CD4-positive, alpha-beta T cell treated with Interleukin-10 for 1 hour (primary cell): ENCODE data around the gene TFE3.
A peak's percentile ranks its signal among the peaks of the same experiment; 100 is the strongest.

ENCODE experiments used
- DNase-seq: peaks from one replicate; pipeline ENCODE4 v3.0.0-alpha.2; 2020

The TFE3 gene, protein sequence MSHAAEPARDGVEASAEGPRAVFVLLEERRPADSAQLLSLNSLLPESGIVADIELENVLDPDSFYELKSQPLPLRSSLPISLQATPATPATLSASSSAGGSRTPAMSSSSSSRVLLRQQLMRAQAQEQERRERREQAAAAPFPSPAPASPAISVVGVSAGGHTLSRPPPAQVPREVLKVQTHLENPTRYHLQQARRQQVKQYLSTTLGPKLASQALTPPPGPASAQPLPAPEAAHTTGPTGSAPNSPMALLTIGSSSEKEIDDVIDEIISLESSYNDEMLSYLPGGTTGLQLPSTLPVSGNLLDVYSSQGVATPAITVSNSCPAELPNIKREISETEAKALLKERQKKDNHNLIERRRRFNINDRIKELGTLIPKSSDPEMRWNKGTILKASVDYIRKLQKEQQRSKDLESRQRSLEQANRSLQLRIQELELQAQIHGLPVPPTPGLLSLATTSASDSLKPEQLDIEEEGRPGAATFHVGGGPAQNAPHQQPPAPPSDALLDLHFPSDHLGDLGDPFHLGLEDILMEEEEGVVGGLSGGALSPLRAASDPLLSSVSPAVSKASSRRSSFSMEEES

DNA sequence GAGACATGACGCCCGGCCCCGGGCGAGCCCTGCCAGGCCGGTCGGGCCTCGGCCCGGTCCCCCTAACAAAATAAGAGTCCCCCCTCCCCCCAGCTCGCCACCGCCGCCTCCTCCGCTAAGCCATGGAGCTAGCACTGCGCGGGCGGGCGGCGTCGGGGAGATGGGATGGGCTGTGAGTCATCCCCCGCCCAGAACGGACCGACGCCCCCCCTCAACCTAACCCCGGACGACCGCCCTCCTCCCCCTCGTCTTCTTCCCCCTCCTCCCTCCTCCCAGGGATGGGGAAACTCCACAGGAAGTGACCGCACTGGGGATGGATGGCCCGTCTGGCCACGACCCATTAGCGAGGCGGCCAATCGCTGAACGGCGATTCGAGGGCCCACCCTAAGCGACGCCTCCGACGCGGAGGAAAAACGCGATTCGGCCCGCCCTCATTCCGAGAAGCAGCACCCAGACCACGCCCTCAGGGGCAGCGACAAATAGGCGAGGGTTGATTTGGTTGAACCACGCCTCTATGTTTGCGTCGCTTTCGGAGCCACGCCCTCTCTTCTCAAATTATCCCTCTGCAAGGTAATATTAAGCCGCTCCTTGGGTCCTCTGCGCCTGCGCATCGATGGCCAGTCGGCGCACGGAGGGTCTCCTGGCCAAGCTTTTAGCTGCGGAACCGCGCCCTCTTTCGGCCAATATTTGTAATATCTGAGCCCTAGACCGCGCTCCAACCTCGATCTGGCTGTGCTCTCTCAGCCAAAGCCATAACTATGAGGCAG is at the start of gene TFE3:
Gene TFE3, minus strand, starts transcription at position 138 of the 767 bp plus-strand sequence. Its CDS starts 131 bp downstream, at position 7.
- peak; percentile 98 for DNase-seq

DNA sequence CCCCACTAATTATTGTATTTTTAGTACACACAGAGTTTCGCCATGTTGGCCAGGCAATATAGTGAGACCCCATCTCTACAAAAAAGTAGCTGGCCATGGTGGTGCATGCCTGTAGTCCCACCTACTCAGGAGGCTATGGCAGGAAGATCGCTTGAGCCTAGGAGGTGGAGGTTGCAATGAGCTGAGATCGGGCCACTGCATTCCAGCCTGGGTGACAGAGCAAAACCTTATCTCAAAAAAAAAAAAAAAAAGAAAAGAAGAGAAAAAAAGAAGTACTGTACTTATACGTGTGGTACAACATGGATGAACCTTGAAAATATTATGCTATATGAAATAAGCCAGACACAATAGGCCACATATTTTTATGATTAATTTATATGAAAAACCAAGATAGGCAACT is 46.4 kb upstream of the TFE3 start:
- DNase-seq = no peak

DNA sequence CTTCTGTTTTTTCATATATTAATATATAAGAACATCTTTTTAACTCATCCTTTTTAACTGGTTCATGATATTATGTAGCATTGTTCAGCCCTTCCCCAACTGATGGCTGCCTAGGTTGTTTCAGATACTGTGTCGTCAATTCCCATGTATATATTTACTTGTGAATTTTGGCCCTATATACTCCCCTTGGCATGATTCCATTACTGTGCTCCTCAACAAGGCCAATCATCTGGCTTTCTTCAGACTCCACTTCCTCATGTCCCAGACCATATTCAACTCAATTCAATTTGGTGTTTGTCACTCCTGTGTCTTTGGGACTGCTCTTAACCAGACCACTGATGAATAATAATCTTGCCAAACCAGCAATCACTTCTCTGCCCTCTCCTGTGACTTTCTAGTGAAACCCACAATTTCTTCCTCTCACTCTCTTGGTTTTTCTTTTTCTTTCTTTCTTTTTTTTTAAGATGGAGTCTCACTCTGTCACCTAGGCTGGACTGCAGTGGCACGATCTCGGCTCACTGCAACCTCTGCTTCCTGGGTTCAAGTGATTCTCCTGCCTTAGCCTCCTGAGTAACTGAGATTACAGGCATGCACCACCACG is 39.2 kb upstream of the TFE3 start:
- DNase-seq = no peak

DNA sequence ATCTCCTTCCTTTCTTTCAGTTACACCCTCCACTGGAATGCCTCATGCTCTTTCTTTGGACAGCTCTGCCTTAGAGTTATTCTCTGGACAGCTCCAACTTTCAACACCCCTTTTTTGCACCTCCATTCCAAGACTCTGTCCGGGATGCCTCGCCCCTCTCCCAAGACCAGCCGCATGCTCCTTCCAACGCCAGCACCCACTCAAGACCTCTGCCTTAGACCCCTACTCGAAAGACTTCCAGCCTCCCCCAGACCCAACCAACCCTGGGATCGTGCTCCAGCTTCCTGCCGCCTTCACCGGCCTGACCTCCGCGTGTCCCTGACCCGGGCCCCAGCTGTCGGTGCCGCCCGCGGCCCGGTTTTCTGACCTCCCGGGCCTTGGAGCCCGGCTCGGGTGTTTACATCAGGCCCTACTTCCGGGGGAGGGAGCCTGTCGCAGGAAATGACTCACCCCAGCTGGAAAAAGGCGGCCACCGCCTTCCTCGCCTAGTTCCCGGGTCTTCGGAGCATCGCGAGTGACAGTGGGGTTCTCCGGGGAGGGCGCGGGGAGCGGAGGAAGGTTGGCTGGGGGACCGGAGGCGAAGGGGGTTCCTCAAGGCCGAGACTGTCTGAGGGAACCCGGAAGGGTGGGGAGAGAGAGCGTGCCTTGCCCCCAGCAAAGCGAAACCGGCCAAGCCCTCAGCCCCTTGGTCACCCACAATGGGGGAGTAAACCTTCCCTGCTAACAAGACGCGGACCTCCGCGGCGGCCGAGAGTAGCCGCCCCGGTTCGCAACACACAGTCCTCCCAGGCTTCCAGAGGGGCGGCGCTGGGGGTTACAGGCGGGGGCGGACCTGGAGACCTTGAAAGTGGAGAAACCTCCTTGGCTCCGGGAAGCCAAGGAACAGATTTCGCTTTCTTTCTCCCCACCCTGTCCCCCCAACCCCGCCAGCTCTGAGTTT is 36.6 kb upstream of the TFE3 start, which contains the start of gene WDR45:
Gene WDR45, minus strand, starts transcription at position 399 of the 940 bp plus-strand sequence. CDS start 1,792 bp downstream, outside the sequence.
- peak; percentile 78 for DNase-seq

DNA sequence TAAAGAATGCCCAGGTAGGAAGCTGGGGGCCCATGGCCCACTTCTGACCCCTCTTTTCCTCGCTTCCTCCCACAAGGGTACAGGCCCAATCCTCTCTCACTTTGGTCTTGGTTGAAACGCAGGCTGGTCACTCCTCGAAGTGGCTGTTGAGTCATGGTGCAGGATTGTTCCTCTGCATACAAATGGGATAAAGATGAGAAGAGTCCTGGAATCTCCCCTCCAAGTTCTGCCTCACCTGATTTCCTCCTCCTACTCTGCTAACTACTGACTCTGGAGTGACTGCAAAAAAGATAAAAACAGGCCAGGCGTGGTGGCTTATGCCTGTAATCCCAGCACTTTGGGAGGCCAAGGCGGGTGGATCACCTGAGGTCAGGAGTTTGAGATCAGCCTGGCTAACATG is 34.8 kb upstream of the TFE3 start:
- no peak for DNase-seq

DNA sequence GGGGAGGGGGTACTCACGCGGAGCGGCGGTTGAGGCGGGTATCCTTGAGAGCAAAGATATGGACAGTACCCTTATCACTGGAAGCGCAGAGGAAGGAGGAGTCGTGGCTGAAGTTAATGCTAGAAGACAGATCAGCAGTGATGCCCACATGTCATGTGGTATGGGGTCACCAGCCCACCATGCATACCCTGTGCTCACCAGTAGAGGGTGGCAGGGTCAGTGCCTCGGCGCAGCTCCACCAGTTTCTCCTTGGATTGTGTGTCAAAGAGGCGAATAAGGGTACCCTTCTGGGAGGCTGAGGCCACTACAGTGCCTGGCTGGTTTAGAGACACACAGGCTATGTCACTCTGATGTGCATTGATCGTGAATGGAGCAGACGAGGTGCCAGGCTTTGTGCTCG is 32.2 kb upstream of the TFE3 start:
- no peak for DNase-seq

DNA sequence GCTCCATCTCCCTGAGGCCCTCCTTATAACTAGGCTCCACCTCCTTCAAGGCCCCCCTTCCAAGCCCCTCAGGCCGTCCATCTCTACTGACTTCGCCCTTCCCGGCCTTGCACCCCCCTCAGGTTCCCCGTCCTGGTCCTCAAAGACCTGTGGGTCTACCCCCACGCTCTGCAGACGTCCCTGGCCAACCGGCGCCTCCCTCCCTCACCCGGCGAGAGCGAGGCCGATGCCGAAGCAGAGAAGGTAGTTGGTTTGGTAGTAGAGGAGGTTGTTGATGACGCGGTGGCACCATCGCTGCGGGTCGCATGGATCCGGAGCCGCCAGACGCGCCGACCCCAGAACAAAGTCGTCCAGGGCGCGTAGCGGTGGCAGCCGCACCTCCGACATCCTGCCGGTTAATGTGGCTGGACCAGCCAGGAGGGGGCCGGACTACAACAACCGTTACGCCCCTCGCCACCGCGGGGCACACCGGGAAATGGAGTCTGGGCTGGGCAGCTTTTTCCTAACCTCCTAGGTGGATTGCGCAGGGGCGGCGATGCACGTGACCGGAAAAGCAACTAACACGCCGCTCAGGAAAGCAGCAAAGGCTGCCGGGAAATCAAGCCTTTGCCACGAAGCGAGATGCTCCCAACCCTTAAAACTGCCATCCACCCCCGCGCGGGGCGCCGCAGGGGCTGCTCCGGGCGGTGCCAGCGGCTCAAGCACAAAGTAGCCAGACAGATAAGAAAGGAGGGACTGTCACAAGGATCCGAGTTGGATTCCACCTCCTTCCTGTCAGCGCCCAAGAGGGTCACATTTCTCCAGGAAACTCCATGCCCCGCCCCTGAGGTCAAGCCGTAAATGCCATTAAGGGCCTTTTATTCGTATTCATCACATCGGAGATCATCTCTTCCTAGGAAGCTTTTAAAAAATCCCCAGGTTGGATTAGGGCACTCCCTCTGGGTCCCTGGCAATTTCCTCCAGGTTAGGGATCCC is 30.7 kb upstream of the TFE3 start, which contains the start of gene PRAF2:
Gene PRAF2, minus strand, starts transcription at position 402 of the 975 bp plus-strand sequence. Its CDS starts 15 bp downstream, at position 387.
- DNase-seq = peak; percentile 93

DNA sequence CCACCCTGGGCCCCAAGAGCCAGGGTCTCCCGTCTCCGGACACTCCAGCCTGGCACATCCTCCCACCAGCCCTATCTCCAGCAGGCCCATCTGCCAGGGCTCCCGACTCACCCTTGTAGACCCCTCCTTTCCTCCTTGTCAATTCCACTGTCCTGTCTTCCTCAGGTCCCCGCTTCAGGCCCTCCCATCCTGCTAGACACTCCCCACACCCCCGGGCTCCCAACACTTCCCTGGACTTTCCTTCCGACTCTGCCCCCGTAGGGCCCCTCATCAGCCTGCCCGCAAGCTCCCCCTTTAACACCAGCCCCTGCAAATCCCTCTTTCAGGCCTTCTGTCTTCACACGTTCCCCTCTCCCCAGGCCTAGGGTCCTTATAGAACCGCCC is 29.5 kb upstream of the TFE3 start:
- no peak for DNase-seq

DNA sequence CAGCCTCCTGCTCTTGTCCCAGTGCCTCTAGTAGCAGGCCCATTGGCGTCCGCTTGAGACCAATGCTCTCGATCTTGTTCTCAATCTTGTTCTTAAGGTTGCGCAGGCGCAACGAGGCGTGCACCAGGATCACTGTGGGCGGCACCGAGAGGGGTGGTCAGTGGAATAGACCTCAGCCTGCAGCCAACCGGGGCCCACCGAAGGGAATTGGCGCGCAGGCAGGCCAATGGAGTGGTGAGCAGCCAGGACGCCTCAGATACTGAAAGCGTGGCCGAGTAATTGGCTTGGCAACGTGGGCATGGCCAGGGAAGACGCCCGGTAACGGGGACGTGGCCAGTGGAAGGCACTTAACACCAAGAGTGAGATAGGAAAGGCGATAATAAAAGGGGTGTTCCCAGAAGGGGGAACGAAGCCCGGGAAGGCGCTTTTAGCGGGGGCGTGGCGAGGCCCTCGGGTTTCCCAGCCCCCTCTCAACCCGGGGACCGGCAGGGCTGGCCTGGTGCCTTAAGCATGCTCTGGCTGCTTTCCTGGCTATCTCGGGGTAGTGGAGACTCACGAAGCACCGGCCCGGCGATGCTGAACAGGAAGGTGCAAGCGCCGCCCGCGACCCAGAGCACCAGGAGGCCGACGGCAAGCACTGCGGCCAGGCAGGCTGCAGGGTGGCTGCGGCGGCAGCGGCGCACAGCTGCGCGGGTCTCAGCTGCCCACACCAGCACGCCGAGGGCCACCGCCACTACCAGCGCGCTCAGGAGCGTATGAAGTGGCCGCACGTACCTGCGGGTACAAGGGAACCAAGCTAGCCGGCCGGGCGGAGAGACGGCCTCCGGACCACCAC is 28.9 kb upstream of the TFE3 start:
- no peak for DNase-seq

DNA sequence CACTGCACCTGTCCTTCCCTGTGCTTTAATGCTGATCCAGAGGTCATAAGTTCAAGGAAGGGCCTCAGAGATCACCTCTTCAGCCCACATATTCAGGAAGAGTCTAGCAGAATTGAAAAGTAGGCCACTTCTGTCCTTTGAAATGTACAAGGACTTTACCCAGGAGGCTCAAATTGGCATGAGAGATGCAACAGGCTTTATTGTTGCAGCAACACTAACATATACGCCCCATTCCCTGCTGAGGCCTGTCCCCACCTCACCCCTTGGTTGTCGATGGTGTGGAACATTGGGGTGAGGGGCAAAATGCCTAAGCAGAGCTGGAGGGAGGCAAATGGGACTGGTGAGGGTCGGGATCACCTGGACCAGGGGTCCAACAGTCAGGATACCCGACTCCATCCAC is 27.8 kb upstream of the TFE3 start:
- DNase-seq = no peak

DNA sequence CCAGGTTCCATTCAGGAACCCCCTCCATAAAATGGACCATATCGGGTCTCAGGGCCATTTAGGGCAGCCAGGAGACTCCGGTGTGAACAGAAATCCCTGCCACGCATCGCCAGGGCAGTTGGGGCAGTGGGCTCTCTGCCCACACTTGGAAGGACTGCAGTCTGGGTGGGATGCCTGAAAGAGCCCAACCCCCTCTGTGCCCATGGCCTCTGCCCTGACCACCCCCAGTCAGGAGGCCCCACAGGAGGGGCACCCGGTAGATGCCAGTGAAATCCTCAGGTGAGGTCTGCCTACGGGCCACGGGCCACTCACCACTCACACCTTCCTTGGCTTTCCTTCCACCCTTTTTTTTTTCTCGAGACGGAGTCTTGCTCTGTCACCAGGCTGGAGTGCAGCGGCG is 25.9 kb upstream of the TFE3 start:
- no peak for DNase-seq

DNA sequence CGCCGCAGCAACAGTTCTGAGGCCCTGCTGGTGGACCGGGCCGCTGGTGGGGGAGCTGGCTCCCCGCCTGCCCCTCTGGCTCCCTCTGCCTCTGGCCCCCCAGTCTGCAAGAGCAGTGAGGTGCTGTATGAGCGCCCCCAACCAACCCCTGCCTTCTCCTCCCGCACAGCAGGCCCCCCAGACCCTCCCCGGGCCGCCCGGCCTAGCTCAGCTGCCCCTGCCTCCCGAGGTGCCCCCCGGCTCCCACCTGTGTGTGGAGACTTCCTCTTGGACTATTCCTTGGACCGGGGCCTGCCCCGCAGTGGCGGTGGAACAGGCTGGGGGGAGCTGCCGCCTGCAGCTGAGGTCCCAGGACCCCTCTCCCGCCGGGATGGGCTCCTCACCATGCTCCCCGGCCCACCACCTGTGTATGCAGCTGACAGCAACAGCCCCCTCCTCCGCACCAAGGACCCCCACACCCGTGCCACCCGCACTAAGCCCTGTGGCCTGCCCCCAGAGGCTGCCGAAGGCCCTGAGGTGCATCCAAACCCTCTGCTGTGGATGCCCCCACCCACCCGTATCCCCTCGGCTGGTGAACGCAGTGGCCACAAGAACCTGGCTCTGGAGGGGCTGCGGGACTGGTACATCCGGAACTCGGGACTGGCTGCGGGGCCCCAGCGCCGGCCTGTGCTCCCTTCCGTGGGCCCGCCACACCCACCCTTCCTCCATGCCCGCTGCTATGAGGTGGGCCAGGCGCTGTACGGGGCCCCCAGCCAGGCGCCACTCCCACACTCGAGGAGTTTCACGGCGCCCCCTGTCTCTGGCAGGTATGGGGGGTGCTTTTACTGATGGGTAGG is 24.3 kb upstream of the TFE3 start:
- no peak for DNase-seq

DNA sequence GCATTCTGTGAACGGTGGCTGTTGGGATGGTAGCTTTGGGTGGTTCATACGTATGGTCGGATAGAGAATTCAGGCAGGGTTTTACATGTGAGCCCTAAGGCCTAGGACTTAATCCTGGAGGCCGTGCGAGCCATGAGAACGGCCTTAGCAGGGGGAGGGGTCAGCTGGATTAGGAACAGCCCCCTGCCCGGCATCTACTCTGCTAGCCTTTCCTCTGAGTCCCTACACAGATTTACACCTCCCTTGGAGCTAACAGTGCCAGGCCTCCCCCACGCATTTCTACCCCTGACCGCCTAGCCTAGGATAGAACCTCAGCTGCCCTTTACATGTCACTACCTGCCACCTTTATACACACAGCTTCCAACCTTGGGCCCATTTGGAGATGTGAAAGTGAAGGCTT is 23.5 kb upstream of the TFE3 start:
- no peak for DNase-seq

DNA sequence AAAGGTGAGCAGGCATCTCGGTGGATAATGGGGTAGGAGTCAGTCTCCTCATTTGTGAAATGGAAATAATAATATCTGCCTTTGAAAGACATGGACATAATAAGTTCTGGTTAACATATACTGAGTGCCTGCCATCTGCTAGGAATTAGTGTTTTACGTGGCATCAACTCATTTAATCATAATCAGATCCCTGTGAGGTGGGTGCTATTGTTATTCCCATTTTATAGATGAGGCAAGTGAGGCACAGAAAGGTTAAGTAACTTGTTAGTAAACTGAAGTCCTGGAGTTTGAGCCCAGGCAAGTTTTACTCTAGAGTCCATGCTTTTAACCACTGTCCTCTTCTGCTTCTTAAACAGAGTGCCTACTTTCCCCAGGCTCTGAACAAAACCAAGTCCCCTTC is 23.1 kb upstream of the TFE3 start:
- DNase-seq = no peak

DNA sequence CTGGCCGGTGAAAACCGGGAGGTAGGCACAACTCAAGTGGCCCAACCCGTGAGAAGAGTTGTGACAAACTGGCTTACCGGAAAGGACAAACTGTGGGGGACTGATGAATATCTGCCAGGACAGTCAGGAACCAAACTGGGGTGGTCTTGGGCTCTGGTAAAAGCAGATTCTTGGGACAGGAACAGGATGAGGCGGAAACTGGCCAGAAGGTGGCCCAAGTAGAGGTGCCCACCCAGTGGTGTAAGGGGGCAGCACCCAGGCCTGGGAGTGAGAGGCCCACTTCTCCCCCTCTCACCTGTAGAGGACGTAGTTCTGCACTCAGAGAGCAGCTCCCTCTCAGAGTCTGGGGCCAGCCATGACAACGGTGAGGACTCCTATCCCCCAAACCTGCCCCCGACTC is 21.6 kb upstream of the TFE3 start:
- DNase-seq = no peak

DNA sequence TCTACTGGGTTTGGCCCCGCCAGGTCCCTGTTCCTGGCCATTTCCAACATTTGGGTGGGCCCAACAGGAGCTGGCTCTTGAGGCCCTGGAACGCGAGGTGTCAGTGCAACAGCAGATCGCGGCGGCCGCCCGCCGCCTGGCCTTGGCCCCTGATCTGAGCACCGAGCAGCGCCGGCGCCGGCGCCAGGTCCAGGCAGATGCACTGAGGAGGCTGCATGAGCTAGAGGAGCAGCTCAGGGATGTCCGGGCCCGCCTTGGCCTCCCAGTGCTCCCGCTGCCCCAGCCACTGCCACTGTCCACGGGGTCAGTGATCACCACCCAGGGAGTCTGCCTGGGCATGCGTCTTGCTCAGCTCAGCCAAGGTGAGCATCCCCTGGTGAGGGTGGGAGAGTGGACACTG is 21.1 kb upstream of the TFE3 start:
- no peak for DNase-seq

DNA sequence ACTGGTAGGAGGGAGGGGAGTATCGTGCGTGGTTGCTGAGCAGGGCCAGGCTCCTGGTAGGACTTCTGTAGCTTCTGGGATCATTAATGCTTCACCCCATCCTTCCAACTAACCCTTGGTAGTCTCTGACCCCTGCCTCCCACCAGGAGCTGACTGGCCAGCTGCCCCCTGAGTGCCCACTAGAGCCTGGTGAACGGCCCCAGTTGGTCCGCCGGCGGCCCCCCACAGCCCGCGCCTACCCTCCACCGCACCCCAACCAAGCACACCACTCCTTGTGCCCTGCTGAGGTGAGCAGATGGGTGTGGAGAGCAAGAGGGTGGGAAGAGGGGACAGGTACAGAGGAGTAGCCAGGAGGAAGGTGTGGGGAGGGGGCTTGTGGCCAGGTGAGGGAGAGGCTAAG is 20.6 kb upstream of the TFE3 start:
- no peak for DNase-seq

DNA sequence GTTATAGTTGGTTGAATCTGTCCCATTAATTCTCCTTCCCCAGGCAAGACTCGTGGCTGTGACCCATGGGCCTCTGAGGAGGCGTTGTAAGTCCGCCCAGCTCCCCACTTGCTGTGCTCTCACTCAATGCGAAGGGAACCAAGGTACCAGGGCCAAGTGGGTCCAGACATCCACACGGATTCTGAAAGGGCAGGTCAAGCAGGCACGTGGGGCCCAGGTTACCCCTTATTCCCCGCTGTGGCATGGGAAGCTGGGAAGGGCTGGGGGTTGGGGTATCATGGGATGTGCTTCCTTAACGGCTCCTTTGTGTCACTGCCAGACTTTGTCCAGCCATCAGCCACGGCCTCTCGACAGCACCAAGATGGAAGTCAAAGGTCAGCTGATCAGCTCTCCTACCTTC is 18.8 kb upstream of the TFE3 start:
- no peak for DNase-seq

DNA sequence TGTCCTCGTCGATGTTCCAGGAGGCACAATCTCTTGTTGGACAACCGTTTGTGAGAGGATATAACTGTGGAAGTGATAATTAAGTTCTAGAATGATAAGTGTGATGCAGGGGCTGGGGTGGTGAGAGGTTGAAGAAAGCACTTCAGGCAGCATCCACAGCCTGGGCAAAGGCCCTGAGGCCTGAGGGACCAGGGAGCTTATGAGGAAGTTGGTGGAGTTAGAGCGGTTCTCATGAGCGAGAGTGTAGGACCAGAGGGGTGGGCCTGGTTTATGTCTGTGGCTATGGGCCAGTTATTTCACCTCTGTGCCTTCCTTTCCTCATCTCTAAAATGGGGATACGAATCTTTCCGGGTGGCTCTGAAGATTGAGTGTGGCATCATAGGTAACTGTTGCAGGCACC is 18.3 kb upstream of the TFE3 start:
- DNase-seq = no peak
